K562 (cell line): ENCODE results near the gene MIDN. TPM values are rescaled to one million over a fixed set of nuclear protein-coding genes. Genes with fewer than 3 reads are reported as not detected.
A peak's percentile ranks its signal among the peaks of the same experiment; 100 is the strongest.

ENCODE experiments used
- ATAC-seq: fragments of 200-7000 bp; cut with Tn5 transposase; 3 replicates; pipeline ENCODE4 v1.9.1; 2020; ENCODE audit warnings: moderate library complexity
- BruUV-seq: library from RNA; stranded (reverse); fragments of 400-500 nt; replicated peaks from 2 replicates; lab custom pipeline; 2021; lab: Mats Ljungman, UMichigan
- CTCF ChIA-PET: fragments of 300-600 bp; formaldehyde crosslinking; extraction: SDS; loops from one replicate; lab custom pipeline; 2021; ENCODE audit warnings: low intra/inter-chr PET ratio; lab: Yijun Ruan, JAX
- POLR2A ChIA-PET: fragments of 300-600, 350-650 bp; sonication (Branson Sonifier 250); formaldehyde crosslinking; extraction: SDS; loops from one replicate; lab custom pipeline; 2021; ENCODE audit warnings: antibody characterized with exemption, inconsistent platforms; lab: Yijun Ruan, JAX
- DNase-seq, 4 experiments: peaks; one replicate each; pipeline versions ENCODE4 v3.0.0 to v3.0.0-alpha.2; 2011 to 2018; ENCODE audit warnings: low spot score in 3 of 4, mixed read lengths in 3 of 4; ENCODE audit errors: extremely low read depth in 1 of 4
- FAIRE-seq: peaks from 2 replicates; lab custom pipeline; 2011; peaks lifted over from hg19 to GRCh38; lab: Jason Lieb, UNC
- H2AFZ ChIP-seq: 2 replicates; pipeline ENCODE4 v1.6.0; 2011; ENCODE audit warnings: low read depth, low read length, control low read depth, inconsistent platforms
- H3K27ac ChIP-seq: fragments of 200-600 bp; 3 replicates; pipeline ENCODE4 v1.8.0; 2011; ENCODE audit warnings: low read depth, mild to moderate bottlenecking, control low read depth, inconsistent platforms, low read length, moderate library complexity, mixed read lengths; ENCODE audit errors: extremely low read depth
- H3K27me3 ChIP-seq, 2 experiments: fragments of 300-600 bp in 1 of 2; 2 replicates in 1 of 2; 3 replicates in 1 of 2; pipeline versions ENCODE4 v1.6.0 to v1.8.0; 2011; ENCODE audit warnings: inconsistent platforms in 2 of 2, low read length in 2 of 2, mild to moderate bottlenecking in 1 of 2, mixed read lengths in 1 of 2, moderate library complexity in 1 of 2; ENCODE audit not compliant: control insufficient read depth in 2 of 2, insufficient read depth in 2 of 2
- H3K36me3 ChIP-seq: fragments of 300-600 bp; 3 replicates; pipeline ENCODE4 v1.8.0; 2011; ENCODE audit warnings: mild to moderate bottlenecking, low read length, inconsistent platforms; ENCODE audit not compliant: control insufficient read depth, insufficient read depth
- H3K4me1 ChIP-seq, 2 experiments: fragments of 200-600 bp in 1 of 2; replicated peaks in 1 of 2; 2 replicates in 1 of 2; 3 replicates in 1 of 2; pipeline versions ENCODE4 v1.5.1 to v1.8.0; 2011; ENCODE audit warnings: inconsistent platforms in 2 of 2, low read length in 2 of 2, mild to moderate bottlenecking in 1 of 2, mixed read lengths in 1 of 2, moderate library complexity in 1 of 2; ENCODE audit not compliant: control insufficient read depth in 2 of 2, insufficient read depth in 2 of 2
- H3K4me2 ChIP-seq: 2 replicates; pipeline ENCODE4 v1.6.1; 2011; ENCODE audit warnings: low read length, control low read depth, inconsistent platforms, mixed read lengths; ENCODE audit not compliant: insufficient read depth
- H3K4me3 ChIP-seq: fragments of 200-600 bp; sonication (generic), shearing (Covaris generic); 2 replicates; pipeline ENCODE4 v1.5.1; 2016; ENCODE audit warnings: control low read depth, inconsistent platforms
- H3K79me2 ChIP-seq: fragments of 200-600 bp; 3 replicates; pipeline ENCODE4 v1.8.0; 2011; ENCODE audit warnings: low read length, inconsistent platforms; ENCODE audit not compliant: control insufficient read depth, insufficient read depth
- H3K9ac ChIP-seq, 2 experiments: 2 replicates each; pipeline versions ENCODE4 v1.6.0 to v1.6.1; 2011; ENCODE audit warnings: low read depth in 2 of 2, low read length in 2 of 2, control low read depth in 1 of 2, inconsistent platforms in 1 of 2, mild to moderate bottlenecking in 1 of 2, mixed read lengths in 1 of 2; ENCODE audit not compliant: insufficient read depth in 1 of 2
- H3K9me1 ChIP-seq: one replicate; pipeline ENCODE4 v1.6.0; 2011; ENCODE audit warnings: inconsistent platforms, mild to moderate bottlenecking, low read length, moderate library complexity; ENCODE audit not compliant: control insufficient read depth, insufficient read depth
- H3K9me3 ChIP-seq: replicated peaks from 2 replicates; pipeline ENCODE4 v1.5.1; 2011; ENCODE audit warnings: low read depth, low read length, inconsistent platforms; ENCODE audit not compliant: control insufficient read depth, insufficient read depth
- H4K20me1 ChIP-seq: replicated peaks from 2 replicates; pipeline ENCODE4 v1.6.1; 2011; ENCODE audit warnings: low read length, inconsistent platforms, mixed read lengths; ENCODE audit not compliant: control insufficient read depth, insufficient read depth
- CTCF ChIP-seq, 3 experiments: IDR thresholded peaks in 2 of 3; conservative IDR thresholded peaks in 1 of 3; 2 replicates each; pipeline ENCODE4 v1.5.1; 2011 to 2012; ENCODE audit warnings: low read length in 3 of 3, mild to moderate bottlenecking in 3 of 3, control low read depth in 2 of 3, improper control_type of control experiment in 1 of 3, inconsistent platforms in 1 of 3, low read depth in 1 of 3, mixed read lengths in 1 of 3, moderate library complexity in 1 of 3; ENCODE audit not compliant: insufficient read depth in 2 of 3
- POLR2G ChIP-seq: fragments of 200-400 bp; formaldehyde crosslinking; IDR thresholded peaks from 2 replicates; pipeline ENCODE4 v1.6.1; 2017; ENCODE audit warnings: low read depth, mild to moderate bottlenecking, antibody characterized with exemption, low read length, moderate library complexity
- SUPT5H ChIP-seq: fragments of 450-650 bp; IDR thresholded peaks from 2 replicates; pipeline ENCODE4 v1.6.1; 2016
- ZNF277 ChIP-seq: fragments of 250-450 bp; sonication (Bioruptor Pico); IDR thresholded peaks from 2 replicates; pipeline ENCODE4 v1.8.0; 2022; ENCODE audit warnings: inconsistent platforms, mild to moderate bottlenecking, moderate library complexity, borderline replicate concordance
- WGBS: fragments of 100-300 bp; shearing (Covaris generic); methylation state at CpG from one replicate; pipeline ENCODE4 v1.1.6; 2016; ENCODE audit warnings: low coverage, mixed read lengths; ENCODE audit not compliant: insufficient coverage; ENCODE audit errors: missing lambda C conversion rate; 5-methylcytosine and 5-hydroxymethylcytosine counted together
- in situ Hi-C: fragments of 300-500 bp; cut with MboI; formaldehyde crosslinking; loops from 4 replicates; pipeline ENCODE4 v1.15.0; 2018; ENCODE audit warnings: inconsistent platforms, mixed read lengths
- intact Hi-C: fragments of 100-400 bp; cut with micrococcal nuclease; formaldehyde crosslinking; loops from 2 replicates; pipeline ENCODE4 v1.14.2; 2022
- polyA plus RNA-seq, 8 experiments: library from polyadenylated mRNA; depleted of rRNA in 4 of 8; stranded (reverse) in 5 of 8; unstranded in 3 of 8; fragments of >200 nt; fragmentation: Nextera tagmentation in 2 of 8; fragmentation: Illumina TruSeq in 1 of 8; extraction: Ambion mirVana in 2 of 8; extraction: Trizol in 1 of 8; gene quantifications; 2 replicates each; pipeline versions ENCODE4 v1.2.1 to v1.2.3, GENCODE V29; 2011 to 2014; ENCODE audit warnings: inconsistent platforms in 1 of 8, missing spikeins in 1 of 8
- total RNA-seq, 7 experiments: library from RNA; depleted of rRNA in 6 of 7; stranded (reverse); fragments of >200 nt in 6 of 7; fragmentation: Illumina TruSeq in 2 of 7; extraction: Trizol in 2 of 7; gene quantifications; 2 replicates each; pipeline versions ENCODE4 v1.2.1 to v1.2.3, GENCODE V29; 2011 to 2021; ENCODE audit warnings: low replicate concordance in 1 of 7

MIDN gene
- total and polyA plus RNA-seq, 9 of the 15 experiments (the other 6 are each of a cell fraction or from before 2014, with no cell fraction given): 0.17 to 120 (median 10.1) TPM

- H4K20me1 ChIP-seq: peaks cover 27% of the 10 kb centered on the region
- DNase-seq (no peak), FAIRE-seq (no peak), ATAC-seq (no peak)
- no peak overlapping the region for H3K4me2 ChIP-seq
- intact Hi-C loops (loop anchor here (2.0 kb wide), 1 partner anchor 15 kb away; no protein-coding TSS in a partner anchor), in situ Hi-C loops (no loop called here)
- CTCF ChIA-PET: interaction anchor here (0.8 kb wide), 2 partner anchors 18 to 27 kb away, joined by 3 read pairs; partner anchors contain the start of gene MIDN
- H3K4me1 ChIP-seq: peaks cover 8 to 80% of the 10 kb centered on the region in 2 experiments; a peak in 4 of 5 replicates
- H3K27me3 ChIP-seq: no peaks in the 10 kb centered on the region
- no TSS peak for BruUV-seq
- H3K4me3 ChIP-seq: no peak overlapping the region
- POLR2A ChIA-PET: interaction anchor here (0.6 kb wide), 1 partner anchor 11 kb away, joined by 3 read pairs; no protein-coding TSS in a partner anchor
- peaks cover 46% of the 10 kb centered on the region for H3K79me2 ChIP-seq
- H3K36me3 ChIP-seq: peaks cover 84% of the 10 kb centered on the region; the same call in 2 of the 3 replicates
- TF ChIP-seq POLR2G: peak; percentile 18
- TF ChIP-seq SUPT5H: no peak
- H3K9me3 ChIP-seq: no peaks in the 10 kb centered on the region
- no peak overlapping the region for H2AFZ ChIP-seq
- WGBS: 98% methylated on average over 9 of the region's 22 CpGs
- H3K9ac ChIP-seq: no peak overlapping the region
- no peak overlapping the region for H3K27ac ChIP-seq
- H3K9me1 ChIP-seq: peaks cover under 1% of the 10 kb centered on the region
These were observed 26.5 kb upstream of the MIDN start for GRCh38 chr19:1221904-1222255.

- Histone ChIP-seq H3K9me1 (no peaks in the 10 kb centered on the region), H4K20me1 (peaks cover 22% of the 10 kb centered on the region), H3K4me1 (peaks cover 3 to 80% of the 10 kb centered on the region in 2 experiments; a peak in 4 of 5 replicates), H3K79me2 (peaks cover 41% of the 10 kb centered on the region), H3K36me3 (peaks cover 85% of the 10 kb centered on the region; the same call in 2 of the 3 replicates), H3K27me3 (no peaks in the 10 kb centered on the region), H3K9ac (0 out of 4 replicates have a peak overlapping the region, but pooled peaks of 1 of the 2 experiments have one; percentile 32), H3K9me3 (no peaks in the 10 kb centered on the region)
- CTCF ChIA-PET: interaction anchor here (0.8 to 1.6 kb wide), 2 partner anchors 26 to 109 kb away, joined by 3 to 6 read pairs; partner anchors contain the start of gene MIDN
- intact Hi-C loops: no loop called here
- POLR2A ChIA-PET: interaction anchor here (0.6 kb wide), 2 partner anchors 12 to 56 kb away, joined by 3 to 4 read pairs; no protein-coding TSS in a partner anchor
- ATAC-seq (no peak), FAIRE-seq (no peak)
- 93% methylated on average over 3 of the region's 14 CpGs for WGBS
- no TSS peak for BruUV-seq
- no peak for TF ChIP-seq ZNF277 (CRISPR knock-in tag)
- TF ChIP-seq POLR2G: peak; percentile 10; the same call in 1 of the 2 replicates
- peak in 1 of 3 experiments; percentile 22; a peak in 1 of 6 replicates for TF ChIP-seq CTCF (IDR thresholded peaks at IDR 0.05 in 2 of 3, conservative IDR thresholded peaks at IDR 0.05 in 1 of 3; ENCODE audit: insufficient read depth in 2 of 3, low read depth in 1 of 3, low read length in 3 of 3)
- TF ChIP-seq, all 486 proteins: peak for 2
- no peak overlapping the region for H3K27ac ChIP-seq
- no peak overlapping the region for H2AFZ ChIP-seq
- in situ Hi-C loops: no loop called here
- no peak overlapping the region for H3K4me2 ChIP-seq
- no peak for DNase-seq
- no peak overlapping the region for H3K4me3 ChIP-seq
These were observed 26.0 kb upstream of the MIDN start for GRCh38 chr19:1222394-1222793.
